ENCODE data around the gene FEZF2.

- TF ChIP-seq POLR2A (IDR thresholded peaks at IDR 0.05; ENCODE audit: low read length) (no peak), GATA1 (IDR thresholded peaks at IDR 0.05; ENCODE audit: low read depth, low read length) (no peak)
Measured at GRCh38 chr3:62359531-62359930, 13.8 kb downstream of the FEZF2 start.

Measured in erythroblast (primary cell).